ENCODE measurements around the gene SPDL1. TPM values are rescaled to one million over a fixed set of nuclear protein-coding genes. Genes with fewer than 3 reads are reported as not detected.

The SPDL1 gene
- total RNA-seq, 1 donor from 2014 or later = 37.7 TPM

DNA sequence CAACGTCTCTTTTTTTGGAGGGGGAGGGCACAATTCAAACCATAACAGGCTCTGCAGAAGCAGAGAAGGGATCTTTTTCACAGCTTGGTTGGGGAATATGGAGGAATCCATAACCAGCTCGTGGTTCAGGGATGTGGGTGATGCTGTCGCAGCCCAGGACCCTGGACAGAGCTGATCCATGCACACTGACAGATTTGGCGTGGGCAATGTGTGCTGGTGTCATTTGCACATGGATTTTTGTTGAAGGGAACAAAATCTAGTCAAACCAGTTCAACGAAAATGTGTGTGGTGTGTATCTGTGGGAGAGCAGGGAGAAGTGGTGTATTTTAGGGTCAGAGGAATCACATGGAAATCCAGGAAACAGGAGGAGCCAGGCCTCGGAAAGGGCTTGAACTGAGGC lies 57.7 kb downstream of the SPDL1 start:
- H3K27ac Mint-ChIP-seq = no peak overlapping the region
- peaks cover 52% of the 10 kb centered on the region for H3K27me3 Mint-ChIP-seq
- DNase-seq (ENCODE audit: extremely low spot score, unreplicated experiment) = no peak

DNA sequence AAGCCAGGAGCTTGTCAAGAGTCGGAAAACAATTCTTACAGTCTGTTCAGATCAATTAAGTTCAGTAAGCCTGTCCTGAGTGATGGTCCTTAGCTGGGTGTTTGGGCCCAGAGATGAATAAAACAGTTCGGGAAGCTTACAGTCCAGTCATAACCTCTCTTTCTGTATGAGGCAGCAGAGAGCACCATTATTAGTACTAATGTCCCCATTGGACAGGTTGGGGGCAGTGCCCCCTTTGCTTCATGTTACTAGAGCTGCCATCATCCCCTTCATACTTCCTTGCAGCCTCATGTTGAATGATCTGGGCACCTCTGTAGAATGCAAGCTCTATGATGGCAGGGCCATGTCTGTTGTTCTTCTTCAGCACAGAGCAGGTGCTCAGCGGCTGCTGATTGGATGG lies 63.3 kb downstream of the SPDL1 start:
- TF ChIP-seq, protein P1, sequence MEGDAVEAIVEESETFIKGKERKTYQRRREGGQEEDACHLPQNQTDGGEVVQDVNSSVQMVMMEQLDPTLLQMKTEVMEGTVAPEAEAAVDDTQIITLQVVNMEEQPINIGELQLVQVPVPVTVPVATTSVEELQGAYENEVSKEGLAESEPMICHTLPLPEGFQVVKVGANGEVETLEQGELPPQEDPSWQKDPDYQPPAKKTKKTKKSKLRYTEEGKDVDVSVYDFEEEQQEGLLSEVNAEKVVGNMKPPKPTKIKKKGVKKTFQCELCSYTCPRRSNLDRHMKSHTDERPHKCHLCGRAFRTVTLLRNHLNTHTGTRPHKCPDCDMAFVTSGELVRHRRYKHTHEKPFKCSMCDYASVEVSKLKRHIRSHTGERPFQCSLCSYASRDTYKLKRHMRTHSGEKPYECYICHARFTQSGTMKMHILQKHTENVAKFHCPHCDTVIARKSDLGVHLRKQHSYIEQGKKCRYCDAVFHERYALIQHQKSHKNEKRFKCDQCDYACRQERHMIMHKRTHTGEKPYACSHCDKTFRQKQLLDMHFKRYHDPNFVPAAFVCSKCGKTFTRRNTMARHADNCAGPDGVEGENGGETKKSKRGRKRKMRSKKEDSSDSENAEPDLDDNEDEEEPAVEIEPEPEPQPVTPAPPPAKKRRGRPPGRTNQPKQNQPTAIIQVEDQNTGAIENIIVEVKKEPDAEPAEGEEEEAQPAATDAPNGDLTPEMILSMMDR (conservative IDR thresholded peaks at IDR 0.05) = no peak
- no peak overlapping the region for H3K27ac Mint-ChIP-seq
- no peak overlapping the region for H3K4me3 Mint-ChIP-seq
- no peak for DNase-seq (ENCODE audit: extremely low spot score, unreplicated experiment)
- H3K27me3 Mint-ChIP-seq = peaks cover 14% of the 10 kb centered on the region
- H3K9me3 Mint-ChIP-seq = no peaks in the 10 kb centered on the region
- peaks cover 13% of the 10 kb centered on the region for H3K4me1 Mint-ChIP-seq (ENCODE audit: unreplicated experiment)
- no peaks in the 10 kb centered on the region for H3K36me3 Mint-ChIP-seq

More for the DNA sequence above, 57.7 kb downstream of the SPDL1 start:
- H3K4me1 Mint-ChIP-seq (ENCODE audit: unreplicated experiment) = no peaks in the 10 kb centered on the region
- peaks cover 5% of the 10 kb centered on the region for H3K9me3 Mint-ChIP-seq
- TF ChIP-seq, protein P1 (conservative IDR thresholded peaks at IDR 0.05) = no peak
- H3K36me3 Mint-ChIP-seq = no peaks in the 10 kb centered on the region
- H3K4me3 Mint-ChIP-seq = no peak overlapping the region

DNA sequence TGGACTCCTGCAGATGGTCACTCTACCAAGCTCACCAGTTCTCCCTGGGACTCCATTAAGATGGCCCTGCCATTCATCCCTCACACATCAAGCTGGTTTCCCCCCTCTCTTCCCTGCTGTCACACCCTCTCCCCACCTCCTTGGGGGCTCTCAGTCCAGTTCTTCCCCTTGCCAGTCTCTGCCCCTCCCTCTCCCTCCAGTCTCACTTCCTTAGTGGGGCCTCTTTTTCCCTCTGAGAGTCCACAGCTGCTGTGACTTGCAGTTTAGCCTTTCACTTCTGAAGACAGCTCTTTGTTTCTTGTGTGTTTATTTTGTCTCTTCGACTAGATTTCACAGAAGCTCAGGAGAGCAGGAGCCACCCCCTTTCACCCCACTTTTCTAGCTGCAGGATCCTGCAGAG lies 64.0 kb downstream of the SPDL1 start:
- H3K27ac Mint-ChIP-seq = no peak overlapping the region
- TF ChIP-seq, protein P1 (conservative IDR thresholded peaks at IDR 0.05) = no peak
- peaks cover 19% of the 10 kb centered on the region for H3K27me3 Mint-ChIP-seq
- no peaks in the 10 kb centered on the region for H3K36me3 Mint-ChIP-seq
- H3K4me3 Mint-ChIP-seq = no peak overlapping the region
- H3K4me1 Mint-ChIP-seq (ENCODE audit: unreplicated experiment) = peaks cover 13% of the 10 kb centered on the region
- no peak for DNase-seq (ENCODE audit: extremely low spot score, unreplicated experiment)
- no peaks in the 10 kb centered on the region for H3K9me3 Mint-ChIP-seq

DNA sequence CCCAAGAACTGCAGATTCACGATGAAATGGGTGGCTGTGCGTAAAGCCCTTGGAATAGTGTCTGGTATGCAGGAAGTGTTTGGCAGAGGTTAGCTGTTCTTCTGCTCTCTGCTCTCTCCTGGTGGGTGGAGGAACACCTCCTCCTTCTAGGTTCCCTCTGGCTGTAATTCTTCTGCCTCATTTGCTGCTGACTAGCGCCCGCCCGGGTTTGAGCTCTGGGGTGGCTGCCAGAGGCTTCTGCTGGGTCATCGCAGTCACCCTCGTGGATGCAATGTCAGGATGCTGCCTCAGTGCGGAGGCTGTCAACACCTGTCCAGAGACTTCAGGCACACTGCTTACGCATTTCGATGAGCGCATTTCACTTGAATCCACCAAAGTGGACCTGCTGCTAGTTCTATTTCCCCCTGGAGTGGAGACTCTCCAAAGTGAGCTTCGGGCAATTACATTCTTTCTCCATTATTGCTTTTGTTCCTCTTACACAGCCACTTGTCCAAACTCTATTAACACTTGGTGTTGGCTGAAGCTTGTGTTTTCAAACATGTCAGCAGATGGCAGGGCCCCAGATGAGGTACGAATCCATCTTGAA lies 65.2 kb downstream of the SPDL1 start:
- Mint-ChIP-seq H3K4me1 (ENCODE audit: unreplicated experiment) (peaks cover 13% of the 10 kb centered on the region), H3K27ac (no peak overlapping the region), H3K4me3 (no peak overlapping the region), H3K36me3 (no peaks in the 10 kb centered on the region), H3K27me3 (peaks cover 21% of the 10 kb centered on the region), H3K9me3 (no peaks in the 10 kb centered on the region)
- TF ChIP-seq, protein P1 (conservative IDR thresholded peaks at IDR 0.05) = no peak
- no peak for DNase-seq (ENCODE audit: extremely low spot score, unreplicated experiment)

DNA sequence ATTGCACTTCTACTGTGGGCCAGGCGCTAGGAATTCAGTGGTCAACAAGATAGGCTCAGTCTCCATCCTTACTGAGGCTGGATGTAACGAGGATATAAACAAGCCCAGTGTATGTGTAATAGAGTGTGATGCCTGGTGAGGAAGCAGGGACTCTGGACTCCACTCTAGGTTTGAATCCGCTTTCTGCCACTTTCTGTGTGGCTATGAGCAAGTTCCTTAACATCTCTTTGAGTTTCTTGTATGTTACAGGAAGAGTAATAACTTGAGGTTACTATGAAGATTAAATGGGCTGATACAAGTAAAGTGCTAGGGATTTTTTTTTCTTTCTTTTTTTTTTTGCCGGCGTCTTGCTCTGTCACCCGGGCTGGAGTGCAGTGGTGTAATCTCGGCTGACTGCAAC lies 65.9 kb downstream of the SPDL1 start:
- Mint-ChIP-seq H3K27me3 (peaks cover 18% of the 10 kb centered on the region), H3K4me1 (ENCODE audit: unreplicated experiment) (peaks cover 13% of the 10 kb centered on the region), H3K36me3 (no peaks in the 10 kb centered on the region), H3K9me3 (no peaks in the 10 kb centered on the region), H3K27ac (no peak overlapping the region), H3K4me3 (no peak overlapping the region)
- TF ChIP-seq, protein P1 (conservative IDR thresholded peaks at IDR 0.05) = no peak
- no peak for DNase-seq (ENCODE audit: extremely low spot score, unreplicated experiment)

Data from type B pancreatic cell (in vitro differentiated cells).